ENCODE results near the gene AHI1.

GRCh38 chr6:135534773-135535380 is 37.3 kb upstream of the AHI1 start:
- no peak for TF ChIP-seq POLR2A (IDR thresholded peaks at IDR 0.05)
- TF ChIP-seq EP300 (IDR thresholded peaks at IDR 0.05): no peak
- TF ChIP-seq CTCF (IDR thresholded peaks at IDR 0.05): no peak

Data from ovary (tissue), 3 donors.